Gastrocnemius medialis (tissue), 4 donors: ENCODE measurements around the gene FOXM1. TPM values are rescaled to one million over a fixed set of nuclear protein-coding genes. Genes with fewer than 3 reads are reported as not detected.

Experiments used
- ATAC-seq, 2 donors: fragments of 150-250 bp; one replicate each; pipeline ENCODE4 v1.9.1; 2016
- DNase-seq, 2 donors: peaks; one replicate each; pipeline ENCODE4 v3.0.0-alpha.2; 2019
- H3K27ac ChIP-seq, 4 donors: fragments of 200-600 bp; sonication (generic); 1 replicate in 1 of 4; 2 replicates in 3 of 4; pipeline ENCODE4 v1.5.1; 2016 to 2018; ENCODE audit warnings: mild to moderate bottlenecking in 2 of 4, moderate library complexity in 1 of 4
- H3K27me3 ChIP-seq, 3 donors: fragments of 200-600 bp; sonication (generic) in 2 of 3; 1 replicate in 1 of 3; 2 replicates in 2 of 3; pipeline versions ENCODE4 v1.5.1 to v1.6.0; 2016 to 2019; ENCODE audit warnings: mild to moderate bottlenecking in 1 of 3, moderate library complexity in 1 of 3
- H3K36me3 ChIP-seq, 2 donors: fragments of 200-600 bp; sonication (generic) in 1 of 2; one replicate each; pipeline ENCODE4 v1.5.1; 2017 to 2018
- H3K4me1 ChIP-seq, 2 donors: fragments of 200-600 bp; sonication (generic) in 1 of 2; one replicate each; pipeline ENCODE4 v1.5.1; 2016 to 2017; ENCODE audit warnings: mild to moderate bottlenecking in 2 of 2
- H3K4me3 ChIP-seq, 4 donors: fragments of 200-600 bp; sonication (generic) in 3 of 4; 1 replicate in 1 of 4; 2 replicates in 3 of 4; pipeline ENCODE4 v1.5.1; 2016 to 2019; ENCODE audit warnings: mild to moderate bottlenecking in 2 of 4
- H3K9me3 ChIP-seq, 3 donors: fragments of 200-600 bp; sonication (generic) in 2 of 3; 1 replicate in 1 of 3; 2 replicates in 2 of 3; pipeline ENCODE4 v1.5.1; 2016 to 2019
- POLR2A ChIP-seq, 2 donors: fragments of 450-650 bp; IDR thresholded peaks; one replicate each; pipeline ENCODE4 v1.6.1; 2017; ENCODE audit warnings: antibody characterized with exemption in 2 of 2, mild to moderate bottlenecking in 2 of 2, moderate library complexity in 2 of 2
- in situ Hi-C, 4 donors: fragments of 200-750 bp; cut with MboI; loops; one replicate each; pipeline versions ENCODE4 v1.15.0 to v1.8.0; 2017; ENCODE audit warnings: low sequenced_read_pairs in 4 of 4
- intact Hi-C: fragments of 100-400 bp; cut with DNase I; formaldehyde crosslinking; loops from one replicate; pipeline ENCODE4 v1.15.1; 2023; ENCODE audit warnings: low total_unique reads
- total RNA-seq, 4 donors: library from RNA; depleted of rRNA; stranded (reverse); fragments of >200 nt; gene quantifications; one replicate each; pipeline versions ENCODE4 v1.1.0 to v1.2.3, GENCODE V29; 2016
- TF ChIP-seq, protein P1 (sequence below), 5 experiments: fragments of 450-650 bp in 3 of 5; fragments of 200-600 bp in 2 of 5; sonication (generic) in 2 of 5; IDR thresholded peaks in 4 of 5; conservative IDR thresholded peaks in 1 of 5; 1 replicate in 4 of 5; 2 replicates in 1 of 5; pipeline ENCODE4 v1.5.1; 2016 to 2019; ENCODE audit warnings: antibody characterized with exemption in 5 of 5, mild to moderate bottlenecking in 3 of 5, moderate library complexity in 3 of 5

Gene FOXM1
- total RNA-seq, 4 donors from 2014 or later = 0.95 to 1.1 TPM; not detected in 2

DNA sequence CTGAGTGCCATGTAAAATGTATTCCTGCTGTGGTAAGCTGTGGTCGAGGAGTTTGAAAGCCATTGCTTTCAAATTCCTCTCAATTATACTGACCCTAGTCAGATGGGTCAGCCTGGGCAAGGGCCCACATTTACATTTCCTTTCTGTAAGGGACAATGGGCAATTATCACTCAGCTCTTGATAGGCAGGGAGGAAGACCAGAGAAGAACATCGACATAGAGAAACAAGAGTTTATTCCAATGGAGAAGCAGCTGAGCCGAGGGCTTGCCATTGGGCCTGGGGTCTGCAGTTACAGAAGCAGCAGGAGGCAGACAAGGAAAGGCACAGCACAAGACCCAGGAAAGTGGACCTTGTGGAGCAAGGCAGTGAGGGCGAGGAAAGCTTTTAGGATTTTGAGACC is 51.8 kb downstream of the FOXM1 start:
- Histone ChIP-seq H3K9me3 (no peaks in the 10 kb centered on the region), H3K4me3 (no peak overlapping the region), H3K27ac (no peak overlapping the region), H3K27me3 (no peaks in the 10 kb centered on the region), H3K4me1 (no peaks in the 10 kb centered on the region), H3K36me3 (peaks cover 0 to 88% of the 10 kb centered on the region in 2 donors)
- in situ Hi-C loops = no loop called here
- no peak for TF ChIP-seq POLR2A (IDR thresholded peaks at IDR 0.05)
- TF ChIP-seq, protein P1, sequence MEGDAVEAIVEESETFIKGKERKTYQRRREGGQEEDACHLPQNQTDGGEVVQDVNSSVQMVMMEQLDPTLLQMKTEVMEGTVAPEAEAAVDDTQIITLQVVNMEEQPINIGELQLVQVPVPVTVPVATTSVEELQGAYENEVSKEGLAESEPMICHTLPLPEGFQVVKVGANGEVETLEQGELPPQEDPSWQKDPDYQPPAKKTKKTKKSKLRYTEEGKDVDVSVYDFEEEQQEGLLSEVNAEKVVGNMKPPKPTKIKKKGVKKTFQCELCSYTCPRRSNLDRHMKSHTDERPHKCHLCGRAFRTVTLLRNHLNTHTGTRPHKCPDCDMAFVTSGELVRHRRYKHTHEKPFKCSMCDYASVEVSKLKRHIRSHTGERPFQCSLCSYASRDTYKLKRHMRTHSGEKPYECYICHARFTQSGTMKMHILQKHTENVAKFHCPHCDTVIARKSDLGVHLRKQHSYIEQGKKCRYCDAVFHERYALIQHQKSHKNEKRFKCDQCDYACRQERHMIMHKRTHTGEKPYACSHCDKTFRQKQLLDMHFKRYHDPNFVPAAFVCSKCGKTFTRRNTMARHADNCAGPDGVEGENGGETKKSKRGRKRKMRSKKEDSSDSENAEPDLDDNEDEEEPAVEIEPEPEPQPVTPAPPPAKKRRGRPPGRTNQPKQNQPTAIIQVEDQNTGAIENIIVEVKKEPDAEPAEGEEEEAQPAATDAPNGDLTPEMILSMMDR (IDR thresholded peaks at IDR 0.05 in 4 of 5, conservative IDR thresholded peaks at IDR 0.05 in 1 of 5) = no peak
- intact Hi-C loops = no loop called here
- ATAC-seq = no peak
- no peak for DNase-seq

DNA sequence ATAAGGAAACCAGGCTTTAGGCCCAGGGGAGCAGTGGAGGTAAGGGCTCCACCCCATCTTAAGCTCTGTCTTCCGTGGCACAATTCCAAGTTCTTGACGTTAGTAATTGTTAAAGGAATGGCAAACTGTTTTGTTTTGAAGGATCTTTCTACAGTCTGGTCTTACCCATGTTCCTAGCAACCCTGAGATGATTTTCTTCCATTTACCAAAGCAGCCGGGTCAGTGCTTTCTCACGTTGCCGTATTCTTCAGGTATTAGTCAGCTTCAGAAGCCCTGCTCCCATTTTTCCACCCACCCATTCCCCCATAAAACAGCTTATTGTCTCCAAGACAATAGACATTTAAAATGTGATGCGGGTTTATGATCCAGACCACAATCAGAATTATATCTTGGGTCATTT is 52.4 kb downstream of the FOXM1 start:
- in situ Hi-C loops = no loop called here
- DNase-seq (no peak), ATAC-seq (no peak)
- TF ChIP-seq, protein P1 (IDR thresholded peaks at IDR 0.05 in 4 of 5, conservative IDR thresholded peaks at IDR 0.05 in 1 of 5) = no peak
- no peak for TF ChIP-seq POLR2A (IDR thresholded peaks at IDR 0.05)
- intact Hi-C loops = no loop called here
- H3K4me3 ChIP-seq = no peak overlapping the region
- H3K27me3 ChIP-seq = no peaks in the 10 kb centered on the region
- H3K36me3 ChIP-seq = peaks cover 0 to 93% of the 10 kb centered on the region in 2 donors
- no peak overlapping the region for H3K27ac ChIP-seq
- no peaks in the 10 kb centered on the region for H3K4me1 ChIP-seq
- no peaks in the 10 kb centered on the region for H3K9me3 ChIP-seq

DNA sequence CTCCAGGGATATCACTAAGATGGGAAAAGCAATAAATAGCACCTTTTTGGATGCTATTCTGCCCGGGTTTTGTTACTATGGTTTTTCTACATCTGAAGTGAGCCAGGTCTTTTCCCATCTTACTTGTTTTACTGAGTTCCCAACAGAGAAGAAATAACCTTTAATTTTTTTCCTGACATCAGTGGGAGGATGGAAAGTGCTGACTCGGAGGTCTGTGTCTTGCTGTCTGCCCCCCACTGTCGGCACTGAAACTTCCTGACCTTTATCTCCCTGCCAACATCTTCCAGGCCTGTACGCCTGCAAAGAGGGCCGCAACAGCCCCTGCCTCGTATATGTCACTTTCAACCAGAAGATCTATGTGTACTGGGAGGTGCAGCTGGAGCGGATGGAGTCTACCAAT is 53.5 kb downstream of the FOXM1 start:
- TF ChIP-seq, protein P1 (IDR thresholded peaks at IDR 0.05 in 4 of 5, conservative IDR thresholded peaks at IDR 0.05 in 1 of 5) = no peak
- no peak for TF ChIP-seq POLR2A (IDR thresholded peaks at IDR 0.05)
- DNase-seq (no peak), ATAC-seq (no peak)
- H3K27ac ChIP-seq = no peak overlapping the region
- no peak overlapping the region for H3K4me3 ChIP-seq
- intact Hi-C loops = no loop called here
- no peaks in the 10 kb centered on the region for H3K27me3 ChIP-seq
- no peaks in the 10 kb centered on the region for H3K4me1 ChIP-seq
- H3K36me3 ChIP-seq = peaks cover 0 to 97% of the 10 kb centered on the region in 2 donors
- in situ Hi-C loops = no loop called here
- H3K9me3 ChIP-seq = no peaks in the 10 kb centered on the region

DNA sequence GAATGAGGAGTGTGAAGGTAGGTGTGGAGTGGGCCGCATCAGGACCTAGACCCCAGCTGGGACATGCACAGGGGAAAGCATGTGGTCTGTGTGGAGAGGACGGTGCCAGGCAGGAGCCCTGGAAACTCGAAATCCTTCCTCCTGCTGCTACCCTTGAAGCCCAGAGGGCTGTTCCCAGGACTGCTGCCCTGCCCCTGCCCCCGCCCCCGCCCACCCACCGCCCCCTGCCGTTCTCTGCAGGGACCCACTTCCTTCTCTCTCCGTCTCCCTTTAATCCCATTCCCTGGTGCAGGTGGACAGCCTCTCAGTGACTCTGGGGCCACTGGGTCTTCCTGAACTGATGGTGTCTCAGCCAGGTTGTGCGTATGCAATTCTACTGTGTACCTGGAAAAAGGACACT is 56.5 kb downstream of the FOXM1 start:
- H3K4me3 ChIP-seq = no peak overlapping the region
- intact Hi-C loops (no loop called here), in situ Hi-C loops (no loop called here)
- H3K9me3 ChIP-seq = no peaks in the 10 kb centered on the region
- peaks cover 0 to 85% of the 10 kb centered on the region in 2 donors for H3K36me3 ChIP-seq
- H3K27ac ChIP-seq = no peak overlapping the region
- DNase-seq (no peak), ATAC-seq (no peak)
- no peak for TF ChIP-seq POLR2A (IDR thresholded peaks at IDR 0.05)
- TF ChIP-seq, protein P1 (IDR thresholded peaks at IDR 0.05 in 4 of 5, conservative IDR thresholded peaks at IDR 0.05 in 1 of 5) = no peak
- H3K27me3 ChIP-seq = no peaks in the 10 kb centered on the region
- no peaks in the 10 kb centered on the region for H3K4me1 ChIP-seq

DNA sequence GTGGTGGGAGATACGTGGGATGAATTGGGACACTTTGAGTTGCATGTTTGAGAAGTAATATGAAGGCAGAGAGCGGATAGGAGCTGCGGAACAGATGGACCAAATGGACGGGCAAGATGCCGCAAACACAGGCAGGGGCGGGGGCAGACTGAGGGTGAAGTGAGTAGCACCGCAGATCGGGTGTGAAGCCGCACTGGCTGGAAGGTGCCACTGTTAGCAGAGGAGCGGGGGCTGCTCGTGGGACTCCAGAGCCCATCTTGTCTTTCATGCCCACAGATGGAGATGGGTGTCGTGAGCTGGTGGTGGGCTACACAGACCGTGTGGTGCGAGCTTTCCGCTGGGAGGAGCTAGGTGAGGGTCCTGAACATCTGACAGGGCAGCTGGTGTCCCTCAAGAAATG is 57.2 kb downstream of the FOXM1 start:
- Histone ChIP-seq H3K9me3 (no peaks in the 10 kb centered on the region), H3K27ac (no peak overlapping the region), H3K36me3 (peaks cover 0 to 83% of the 10 kb centered on the region in 2 donors), H3K4me3 (no peak overlapping the region), H3K27me3 (no peaks in the 10 kb centered on the region), H3K4me1 (no peaks in the 10 kb centered on the region)
- ATAC-seq = no peak
- TF ChIP-seq, protein P1 (IDR thresholded peaks at IDR 0.05 in 4 of 5, conservative IDR thresholded peaks at IDR 0.05 in 1 of 5) = no peak
- no peak for TF ChIP-seq POLR2A (IDR thresholded peaks at IDR 0.05)
- intact Hi-C loops = no loop called here
- in situ Hi-C loops = no loop called here
- DNase-seq = no peak
